Measurements from ENCODE around the gene IDI1.

DNA sequence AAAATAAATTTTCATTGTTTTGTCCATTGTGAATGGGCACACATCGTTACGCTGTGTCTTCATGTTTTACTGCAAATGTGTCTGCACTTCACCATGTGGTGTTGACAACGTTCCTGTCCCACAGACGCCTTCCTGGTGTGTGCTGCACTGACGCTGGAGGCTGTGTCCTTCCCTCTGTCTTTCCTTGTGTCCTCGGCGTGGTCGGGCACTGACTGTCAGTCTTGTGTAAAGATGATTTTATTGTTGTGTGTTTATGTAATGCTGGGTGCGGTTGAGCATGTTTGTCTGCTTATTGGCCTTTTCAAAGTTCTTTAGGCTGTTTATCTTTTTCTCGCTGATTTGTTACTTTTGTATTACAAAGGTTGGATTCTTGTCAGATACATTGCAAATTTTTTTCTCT, 41.3 kb downstream of the IDI1 start:
- TF ChIP-seq POLR2A (IDR thresholded peaks at IDR 0.05; ENCODE audit: low read depth, low read length) (no peak), SMC3 (IDR thresholded peaks at IDR 0.05; ENCODE audit: low read depth, low read length) (no peak), FOS (IDR thresholded peaks at IDR 0.05; ENCODE audit: low read depth, low read length) (no peak)
- TF ChIP-seq, protein P1, sequence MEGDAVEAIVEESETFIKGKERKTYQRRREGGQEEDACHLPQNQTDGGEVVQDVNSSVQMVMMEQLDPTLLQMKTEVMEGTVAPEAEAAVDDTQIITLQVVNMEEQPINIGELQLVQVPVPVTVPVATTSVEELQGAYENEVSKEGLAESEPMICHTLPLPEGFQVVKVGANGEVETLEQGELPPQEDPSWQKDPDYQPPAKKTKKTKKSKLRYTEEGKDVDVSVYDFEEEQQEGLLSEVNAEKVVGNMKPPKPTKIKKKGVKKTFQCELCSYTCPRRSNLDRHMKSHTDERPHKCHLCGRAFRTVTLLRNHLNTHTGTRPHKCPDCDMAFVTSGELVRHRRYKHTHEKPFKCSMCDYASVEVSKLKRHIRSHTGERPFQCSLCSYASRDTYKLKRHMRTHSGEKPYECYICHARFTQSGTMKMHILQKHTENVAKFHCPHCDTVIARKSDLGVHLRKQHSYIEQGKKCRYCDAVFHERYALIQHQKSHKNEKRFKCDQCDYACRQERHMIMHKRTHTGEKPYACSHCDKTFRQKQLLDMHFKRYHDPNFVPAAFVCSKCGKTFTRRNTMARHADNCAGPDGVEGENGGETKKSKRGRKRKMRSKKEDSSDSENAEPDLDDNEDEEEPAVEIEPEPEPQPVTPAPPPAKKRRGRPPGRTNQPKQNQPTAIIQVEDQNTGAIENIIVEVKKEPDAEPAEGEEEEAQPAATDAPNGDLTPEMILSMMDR (conservative IDR thresholded peaks at IDR 0.05; ENCODE audit: low read depth, low read length): no peak
